GM18861 (cell line): ENCODE data around the gene TUBB3.
A peak's percentile ranks its signal among the peaks of the same experiment; 100 is the strongest.

Source experiments
- ATAC-seq: cut with Tn5 transposase; IDR thresholded peaks from one replicate; pipeline ENCODE4 v1.9.1; 2021; ENCODE audit not compliant: unreplicated experiment

The TUBB3 gene

GRCh38 chr16:89936508-89936907 is 13.4 kb downstream of the TUBB3 start:
- no peak for ATAC-seq

GRCh38 chr16:89936981-89937380 is 13.8 kb downstream of the TUBB3 start:
- ATAC-seq, result no peak

GRCh38 chr16:89938175-89938885 is 15.2 kb downstream of the TUBB3 start:
- ATAC-seq, result no peak

- no peak for ATAC-seq
Measured at GRCh38 chr16:89944773-89945172, 21.6 kb downstream of the TUBB3 start.

DNA sequence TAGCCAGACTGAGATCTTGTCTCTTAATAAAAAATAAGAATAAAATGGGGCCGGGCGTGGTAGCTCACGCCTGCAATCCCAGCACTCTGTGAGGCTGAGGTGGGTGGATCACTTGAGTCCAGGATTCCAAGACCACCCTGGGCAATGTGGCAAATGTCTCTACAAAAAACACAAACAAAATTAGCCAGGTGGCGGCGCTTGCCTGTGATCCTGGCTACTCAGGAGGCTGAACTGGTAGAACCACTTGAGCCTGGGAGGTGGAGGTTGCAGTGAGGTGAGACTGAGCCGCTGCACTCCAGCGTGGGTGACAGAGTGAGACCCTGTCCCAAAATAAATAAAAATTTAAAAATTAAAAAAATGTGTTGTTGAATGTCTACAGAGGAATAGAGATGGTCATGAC is 22.5 kb downstream of the TUBB3 start:
- no peak for ATAC-seq

DNA sequence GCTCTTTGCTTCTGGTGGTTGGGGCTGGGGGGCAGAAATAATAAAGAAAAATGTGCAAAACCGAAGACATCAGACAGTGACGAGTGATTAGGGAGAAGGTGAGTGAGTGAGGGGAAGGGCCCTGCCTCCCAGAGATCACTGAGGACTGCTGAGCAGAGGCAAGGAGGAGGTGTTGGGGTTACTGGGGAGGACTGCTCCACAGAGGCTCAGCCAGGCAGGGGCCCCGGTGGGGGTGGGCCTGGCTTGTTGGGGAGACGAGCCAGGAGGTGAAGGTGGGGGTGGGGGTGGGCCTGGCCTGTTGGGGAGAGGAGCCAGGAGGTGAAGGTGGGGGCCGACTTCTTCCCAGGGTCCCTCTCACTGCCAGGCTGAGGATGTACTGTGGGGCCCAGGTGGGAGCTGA is 23.4 kb downstream of the TUBB3 start:
- no peak for ATAC-seq

- no peak for ATAC-seq
Measured at GRCh38 chr16:89949121-89949742, 26.1 kb downstream of the TUBB3 start.

DNA sequence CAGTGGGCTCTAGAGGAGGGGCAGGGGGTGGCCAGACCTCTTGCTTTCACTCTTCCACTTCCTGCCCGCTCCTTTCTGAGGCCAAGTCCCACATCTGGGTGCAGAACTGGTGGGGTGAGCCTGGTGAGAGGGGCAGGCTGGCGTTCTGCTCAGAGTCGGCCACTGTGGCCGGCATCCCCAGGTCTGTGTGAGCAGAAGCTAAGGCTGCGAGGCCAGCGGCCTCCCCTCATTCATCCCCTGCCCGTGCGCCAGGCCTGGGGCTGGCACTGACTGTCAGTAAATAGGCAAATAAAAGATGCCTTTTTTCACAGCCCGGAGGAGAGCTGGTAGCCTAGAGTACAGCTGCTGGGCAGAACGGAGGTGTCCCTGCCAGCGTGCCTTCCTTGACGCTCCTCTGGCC is 26.6 kb downstream of the TUBB3 start:
- ATAC-seq, result no peak

- ATAC-seq, result no peak
Measured at GRCh38 chr16:89951509-89951908, 28.4 kb downstream of the TUBB3 start.

DNA sequence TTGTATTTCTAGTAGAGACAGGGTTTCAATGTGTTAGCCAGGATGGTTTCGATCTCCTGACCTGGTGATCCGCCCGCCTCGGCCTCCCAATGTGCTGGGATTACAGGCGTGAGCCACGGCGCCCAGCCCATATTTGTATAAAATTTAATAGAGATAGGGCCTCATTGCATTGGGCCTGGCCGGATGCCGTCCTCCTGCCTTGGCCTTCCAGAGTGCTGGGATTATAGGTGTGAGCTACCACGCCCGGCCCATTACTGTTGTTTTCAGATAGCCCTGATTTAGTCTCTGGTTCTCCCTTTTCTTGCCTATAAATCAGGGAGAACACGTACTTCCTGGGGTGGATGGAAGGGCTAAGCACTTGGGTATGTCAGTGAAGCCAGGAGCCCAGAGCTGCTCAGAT is 28.9 kb downstream of the TUBB3 start:
- no peak for ATAC-seq

- no peak for ATAC-seq
Measured at GRCh38 chr16:89952551-89952950, 29.4 kb downstream of the TUBB3 start.

DNA sequence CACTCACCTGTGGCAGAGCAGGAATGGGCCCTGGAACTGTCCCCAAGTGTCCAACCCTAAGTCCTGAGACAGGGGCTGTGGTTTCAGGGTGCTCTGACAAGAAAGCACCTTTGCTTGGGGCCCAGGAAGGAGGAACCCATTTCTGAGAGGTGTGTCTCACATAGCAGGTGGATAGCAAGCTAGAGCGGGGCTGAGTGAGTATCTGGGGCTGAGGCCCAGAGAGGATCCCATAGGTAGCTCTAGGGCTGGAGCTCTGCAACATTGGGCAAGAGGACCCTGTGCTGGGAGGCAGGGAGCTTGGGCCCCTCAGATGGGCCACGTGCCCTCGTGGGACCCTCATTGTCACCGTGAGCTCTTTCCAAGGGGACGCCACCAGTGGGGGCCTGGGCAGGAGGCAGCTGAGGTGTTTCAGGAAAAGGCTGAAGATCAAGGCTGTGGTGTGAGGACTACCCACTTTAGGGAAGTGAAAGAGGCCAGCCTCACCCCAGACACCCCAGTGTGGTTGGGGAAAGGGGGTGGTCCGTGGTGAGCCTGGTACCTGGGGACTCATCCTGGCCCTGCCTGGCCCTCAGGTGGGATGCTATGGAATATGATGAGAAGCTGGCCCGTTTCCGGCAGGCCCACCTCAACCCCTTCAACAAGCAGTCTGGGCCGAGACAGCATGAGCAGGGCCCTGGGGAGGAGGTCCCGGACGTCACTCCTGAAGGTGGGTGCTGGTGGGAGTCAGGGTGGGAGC is 30.7 kb downstream of the TUBB3 start:
- peak; percentile 54 for ATAC-seq

- ATAC-seq, result no peak
Measured at GRCh38 chr16:89954462-89954861, 31.3 kb downstream of the TUBB3 start.

GRCh38 chr16:89955001-89955685 is 32.0 kb downstream of the TUBB3 start:
- no peak for ATAC-seq

DNA sequence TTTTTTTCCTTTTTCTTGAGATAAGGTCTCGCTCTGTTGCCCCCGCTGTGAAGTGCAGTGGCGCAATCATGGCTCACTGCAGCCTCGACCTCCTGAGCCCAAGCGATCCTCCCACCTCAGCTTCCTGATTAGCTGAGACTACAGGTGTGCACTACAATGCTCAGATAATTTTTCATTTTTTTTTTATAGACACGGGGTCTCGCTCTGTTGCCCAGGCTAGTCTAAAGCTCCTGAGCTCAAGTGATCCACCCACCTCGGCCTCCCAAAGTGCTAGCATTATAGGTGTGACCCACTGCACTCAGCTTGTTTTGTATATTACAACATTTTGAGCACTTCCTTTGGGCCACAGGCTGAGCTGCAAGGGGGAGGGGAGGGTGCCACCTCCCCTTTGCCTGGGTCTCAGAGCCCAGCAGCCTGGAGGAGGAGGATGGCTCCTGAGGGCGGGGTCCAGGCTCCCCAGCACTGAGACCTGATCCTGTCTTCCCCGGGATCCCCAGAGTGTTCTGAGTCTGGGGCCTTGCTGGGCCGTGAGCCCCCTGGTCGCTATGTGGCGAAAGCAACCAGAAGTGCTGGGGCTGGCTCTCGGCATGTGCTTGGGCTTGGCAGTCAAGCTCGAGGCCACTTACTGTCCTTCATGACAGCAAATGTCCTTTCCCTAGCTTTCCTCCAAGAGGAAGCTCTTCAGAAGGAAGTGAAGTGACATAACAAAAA is 33.5 kb downstream of the TUBB3 start:
- no peak for ATAC-seq

DNA sequence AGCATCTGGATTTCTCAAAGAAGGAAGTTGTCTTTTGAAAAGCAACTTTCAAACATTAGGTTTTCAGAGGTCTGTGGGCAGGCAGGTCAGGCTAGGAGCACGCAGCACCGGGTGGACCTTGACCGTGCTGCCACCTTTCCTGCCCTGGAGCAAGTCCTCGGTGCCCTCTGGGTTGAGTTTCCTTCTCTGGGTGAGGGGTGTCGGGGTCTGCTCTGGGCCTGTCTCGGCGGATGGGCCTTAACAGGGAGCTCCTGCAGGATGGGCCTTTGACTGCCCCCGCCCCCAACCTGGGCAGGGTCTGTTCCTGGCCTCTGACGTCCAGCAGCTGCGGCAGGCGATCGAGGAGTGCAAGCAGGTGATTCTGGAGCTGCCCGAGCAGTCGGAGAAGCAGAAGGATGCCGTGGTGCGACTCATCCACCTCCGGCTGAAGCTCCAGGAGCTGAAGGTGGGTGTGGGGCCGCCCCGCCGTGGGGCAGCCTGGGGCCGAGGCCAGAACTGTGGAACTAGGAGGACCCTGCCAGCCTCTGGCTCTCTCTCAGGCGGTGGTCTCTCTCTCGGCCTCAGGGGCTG is 34.2 kb downstream of the TUBB3 start:
- no peak for ATAC-seq

DNA sequence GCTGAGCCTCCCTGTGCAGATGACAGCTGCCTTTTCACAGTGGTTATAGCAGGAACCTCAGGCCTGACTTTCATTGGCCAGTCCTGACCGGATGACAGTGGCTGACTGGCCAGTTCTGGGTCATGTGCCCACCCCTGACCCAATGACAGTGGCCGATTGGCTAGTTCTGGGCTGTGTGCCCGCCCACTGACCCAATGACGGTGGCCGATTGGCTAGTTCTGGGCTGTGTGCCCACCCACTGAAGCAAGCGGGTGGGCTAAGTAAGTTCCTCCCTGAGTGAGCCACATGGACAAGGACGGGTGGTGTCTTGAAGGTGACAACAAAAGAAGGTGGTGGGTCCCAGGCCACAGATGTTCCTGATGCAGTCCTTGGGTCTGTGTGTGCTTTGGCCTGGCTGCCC is 34.9 kb downstream of the TUBB3 start:
- no peak for ATAC-seq

DNA sequence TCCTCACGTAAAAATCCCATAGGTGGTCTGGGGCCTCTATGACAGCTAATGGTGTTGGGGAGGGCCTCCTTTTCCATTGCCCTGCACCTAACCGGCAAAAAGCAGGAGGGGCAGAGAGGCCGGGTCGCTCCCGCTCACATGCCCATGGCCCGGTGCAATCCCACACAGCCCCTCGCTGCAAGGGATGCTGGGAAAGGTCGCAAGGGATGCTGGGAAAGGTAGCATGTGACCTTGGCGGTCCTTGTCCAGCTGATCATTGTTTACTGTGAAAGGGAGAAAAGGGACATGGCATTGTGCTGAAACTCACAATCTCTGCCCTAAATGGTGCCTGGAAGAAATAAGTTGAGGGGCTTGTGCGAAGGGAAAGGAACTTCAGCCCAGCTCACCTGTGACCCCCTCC is 35.5 kb downstream of the TUBB3 start:
- ATAC-seq, result no peak

GRCh38 chr16:89960966-89961365 is 37.8 kb downstream of the TUBB3 start:
- no peak for ATAC-seq

GRCh38 chr16:89961920-89962319 is 38.8 kb downstream of the TUBB3 start:
- no peak for ATAC-seq
